ENCODE results near the gene ALX4.

The ALX4 gene

GRCh38 chr11:44266056-44266780 is 43.7 kb downstream of the ALX4 start:
- no peak for DNase-seq

- no peak for DNase-seq
Observed at GRCh38 chr11:44264761-44265160, 45.2 kb downstream of the ALX4 start.

GRCh38 chr11:44264438-44264749 is 45.5 kb downstream of the ALX4 start:
- DNase-seq, result no peak

- no peak for DNase-seq
Observed at GRCh38 chr11:44263738-44264437, 46.1 kb downstream of the ALX4 start.

GRCh38 chr11:44261800-44262591 is 47.9 kb downstream of the ALX4 start:
- DNase-seq, result no peak

GRCh38 chr11:44260081-44260480 is 49.9 kb downstream of the ALX4 start:
- no peak for DNase-seq

GRCh38 chr11:44258839-44259420 is 51.0 kb downstream of the ALX4 start:
- no peak for DNase-seq

GRCh38 chr11:44258190-44258489 is 51.8 kb downstream of the ALX4 start:
- DNase-seq, result no peak

GRCh38 chr11:44257338-44258189 is 52.4 kb downstream of the ALX4 start:
- no peak for DNase-seq

GRCh38 chr11:44256673-44257291 is 53.2 kb downstream of the ALX4 start:
- DNase-seq, result no peak

GRCh38 chr11:44255406-44256071 is 54.4 kb downstream of the ALX4 start:
- DNase-seq, result no peak

GRCh38 chr11:44252999-44253602 is 56.8 kb downstream of the ALX4 start:
- DNase-seq, result no peak

GRCh38 chr11:44250421-44250820 is 59.5 kb downstream of the ALX4 start:
- DNase-seq, result no peak

- DNase-seq, result no peak
Observed at GRCh38 chr11:44248109-44248508, 61.8 kb downstream of the ALX4 start.

- DNase-seq, result no peak
Observed at GRCh38 chr11:44247508-44247907, 62.4 kb downstream of the ALX4 start.

- no peak for DNase-seq
Observed at GRCh38 chr11:44246726-44247125, 63.2 kb downstream of the ALX4 start.

GRCh38 chr11:44244639-44245310 is 65.2 kb downstream of the ALX4 start:
- DNase-seq, result no peak

GRCh38 chr11:44243595-44244343 is 66.2 kb downstream of the ALX4 start:
- DNase-seq, result no peak

- no peak for DNase-seq
Observed at GRCh38 chr11:44243086-44243485, 66.9 kb downstream of the ALX4 start.

GRCh38 chr11:44241851-44242250 is 68.1 kb downstream of the ALX4 start:
- no peak for DNase-seq
